ENCODE measurements around the gene GMDS. TPM values are rescaled to one million over a fixed set of nuclear protein-coding genes. Genes with fewer than 3 reads are reported as not detected.

Gene GMDS
- total and polyA plus RNA-seq, 2 donors (not counting 1 experiment from before 2014, with no cell fraction given), result 12.7 to 34.5 TPM

DNA sequence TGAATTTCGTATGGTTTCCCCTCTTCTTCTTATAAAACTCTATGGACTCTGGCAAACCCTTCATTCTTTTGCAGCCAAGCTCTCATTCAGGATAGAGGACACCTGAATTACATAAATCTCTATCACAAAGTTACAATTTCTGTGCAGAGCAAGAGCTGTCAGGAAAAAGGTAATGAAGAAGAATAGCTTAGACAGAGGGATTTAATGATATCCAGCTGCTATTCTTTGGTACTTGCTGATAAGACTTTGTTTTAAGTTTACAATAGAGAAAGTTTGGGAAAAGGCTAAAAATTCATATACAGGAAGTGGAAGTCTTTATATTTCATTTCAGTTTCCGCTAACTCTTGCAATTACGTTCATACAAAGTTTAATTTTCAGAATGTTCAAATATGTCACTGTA is 408.7 kb downstream of the GMDS start:
- no peaks in the 10 kb centered on the region for H3K27me3 ChIP-seq (ENCODE audit: control insufficient read depth, insufficient read depth, low read length)
- no peak for TF ChIP-seq EZH2 (IDR thresholded peaks at IDR 0.05; ENCODE audit: low read length, missing control alignments)
- TF ChIP-seq CTCF (conservative IDR thresholded peaks at IDR 0.05 in 1 of 2, IDR thresholded peaks at IDR 0.05 in 1 of 2; ENCODE audit: low read depth in 1 of 2, low read length in 2 of 2), result no peak
- no peak overlapping the region for H3K9ac ChIP-seq (ENCODE audit: insufficient read depth, low read length)
- no peak overlapping the region for H3K27ac ChIP-seq (ENCODE audit: insufficient read depth, low read length)
- H3K4me2 ChIP-seq (ENCODE audit: extremely low read depth, insufficient read depth, low read length), result no peak overlapping the region
- H3K79me2 ChIP-seq (ENCODE audit: control insufficient read depth, insufficient read depth, low read length), result no peaks in the 10 kb centered on the region
- no peak for DNase-seq (ENCODE audit: low read depth in 2 of 2)
- H3K9me3 ChIP-seq (ENCODE audit: control insufficient read depth, insufficient read depth, low read depth, low read length), result no peaks in the 10 kb centered on the region
- H2AFZ ChIP-seq (ENCODE audit: low read length), result no peak overlapping the region
- H3K36me3 ChIP-seq (ENCODE audit: control insufficient read depth, insufficient read depth, low read length), result no peaks in the 10 kb centered on the region
- H4K20me1 ChIP-seq (ENCODE audit: control insufficient read depth, extremely low read depth, insufficient read depth, low read length), result no peaks in the 10 kb centered on the region
- no peak overlapping the region for H3K4me3 ChIP-seq (replicated peaks in 1 of 4; ENCODE audit: control extremely low read depth in 1 of 4, insufficient read depth in 1 of 4, low read depth in 3 of 4, low read length in 4 of 4)
- no peaks in the 10 kb centered on the region for H3K4me1 ChIP-seq (ENCODE audit: control insufficient read depth, extremely low read depth, insufficient read depth, low read length)

DNA sequence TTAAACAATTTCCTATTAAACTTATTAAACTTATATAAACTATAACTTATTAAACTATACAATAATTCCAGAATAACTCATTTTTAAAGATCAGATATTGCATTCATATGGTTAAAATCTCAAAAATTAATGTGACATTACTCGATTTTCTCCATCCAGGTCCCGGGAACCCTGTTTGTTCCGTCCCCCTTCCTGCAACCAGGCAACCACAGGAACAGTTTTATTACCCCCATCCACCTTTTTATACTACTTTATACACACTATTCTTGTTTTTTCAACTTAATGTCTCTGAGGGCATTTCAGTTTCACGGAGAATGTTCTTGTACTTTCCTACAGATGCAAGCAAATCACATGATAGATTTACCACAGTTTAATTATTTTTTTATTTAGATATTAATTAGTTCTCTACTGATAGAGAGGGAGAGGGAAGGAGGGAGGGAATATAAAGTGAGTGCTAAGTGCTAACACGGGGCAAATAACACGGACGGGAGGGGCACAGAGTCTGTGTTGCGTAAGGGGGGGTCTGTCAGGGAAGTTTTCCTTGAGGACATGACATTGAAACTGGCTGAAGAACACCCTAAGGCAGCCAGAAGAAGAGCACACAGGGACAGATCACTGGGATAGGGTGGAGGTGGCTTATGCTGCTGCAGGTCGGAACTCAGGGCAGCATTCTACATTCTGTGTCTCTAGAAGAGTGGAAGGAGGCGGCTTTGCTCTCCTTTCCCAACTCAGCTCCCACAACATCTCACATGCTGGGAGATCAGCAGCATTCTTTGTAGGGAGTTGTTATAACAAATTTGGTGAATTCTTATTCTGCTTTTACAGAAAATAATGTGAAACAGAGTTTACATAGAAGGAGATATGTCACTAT is 410.5 kb downstream of the GMDS start:
- H3K9ac ChIP-seq (ENCODE audit: insufficient read depth, low read length), result no peak overlapping the region

DNA sequence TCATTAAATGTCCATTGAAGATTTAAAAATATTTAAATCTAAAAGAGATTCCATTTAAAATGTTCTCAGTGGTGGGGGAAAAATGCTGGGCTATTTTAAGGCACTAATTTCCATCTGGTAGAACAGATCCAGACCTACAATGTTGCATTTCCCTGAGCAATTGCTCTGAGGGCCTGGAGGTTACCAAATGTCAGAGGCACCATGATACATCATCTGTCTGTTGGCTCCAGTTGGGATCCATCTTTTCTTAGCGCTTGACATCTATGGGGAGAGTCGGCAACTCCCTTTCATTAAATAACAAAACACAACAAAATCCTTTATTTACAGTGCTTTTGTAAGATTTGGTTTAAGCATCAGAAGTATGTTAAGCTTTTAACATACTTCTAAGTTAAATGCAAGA is 411.2 kb downstream of the GMDS start:
- no peak overlapping the region for H3K9ac ChIP-seq (ENCODE audit: insufficient read depth, low read length)
- no peak overlapping the region for H3K27ac ChIP-seq (ENCODE audit: insufficient read depth, low read length)
- H3K4me2 ChIP-seq (ENCODE audit: extremely low read depth, insufficient read depth, low read length), result no peak overlapping the region
- no peaks in the 10 kb centered on the region for H3K36me3 ChIP-seq (ENCODE audit: control insufficient read depth, insufficient read depth, low read length)
- no peaks in the 10 kb centered on the region for H3K79me2 ChIP-seq (ENCODE audit: control insufficient read depth, insufficient read depth, low read length)
- H2AFZ ChIP-seq (ENCODE audit: low read length), result no peak overlapping the region
- DNase-seq (ENCODE audit: low read depth in 2 of 2), result no peak
- no peak overlapping the region for H3K4me3 ChIP-seq (replicated peaks in 1 of 4; ENCODE audit: control extremely low read depth in 1 of 4, insufficient read depth in 1 of 4, low read depth in 3 of 4, low read length in 4 of 4)
- H4K20me1 ChIP-seq (ENCODE audit: control insufficient read depth, extremely low read depth, insufficient read depth, low read length), result no peaks in the 10 kb centered on the region
- TF ChIP-seq EZH2 (IDR thresholded peaks at IDR 0.05; ENCODE audit: low read length, missing control alignments) (no peak), CTCF (conservative IDR thresholded peaks at IDR 0.05 in 1 of 2, IDR thresholded peaks at IDR 0.05 in 1 of 2; ENCODE audit: low read depth in 1 of 2, low read length in 2 of 2) (no peak)
- H3K9me3 ChIP-seq (ENCODE audit: control insufficient read depth, insufficient read depth, low read depth, low read length), result no peaks in the 10 kb centered on the region
- H3K4me1 ChIP-seq (ENCODE audit: control insufficient read depth, extremely low read depth, insufficient read depth, low read length), result no peaks in the 10 kb centered on the region
- no peaks in the 10 kb centered on the region for H3K27me3 ChIP-seq (ENCODE audit: control insufficient read depth, insufficient read depth, low read length)

More for the DNA sequence above, 410.5 kb downstream of the GMDS start:
- DNase-seq (ENCODE audit: low read depth in 2 of 2), result no peak
- H3K4me2 ChIP-seq (ENCODE audit: extremely low read depth, insufficient read depth, low read length), result no peak overlapping the region
- no peak overlapping the region for H3K4me3 ChIP-seq (replicated peaks in 1 of 4; ENCODE audit: control extremely low read depth in 1 of 4, insufficient read depth in 1 of 4, low read depth in 3 of 4, low read length in 4 of 4)
- no peaks in the 10 kb centered on the region for H3K4me1 ChIP-seq (ENCODE audit: control insufficient read depth, extremely low read depth, insufficient read depth, low read length)
- H3K9me3 ChIP-seq (ENCODE audit: control insufficient read depth, insufficient read depth, low read depth, low read length), result no peaks in the 10 kb centered on the region
- H3K36me3 ChIP-seq (ENCODE audit: control insufficient read depth, insufficient read depth, low read length), result no peaks in the 10 kb centered on the region
- H3K79me2 ChIP-seq (ENCODE audit: control insufficient read depth, insufficient read depth, low read length), result no peaks in the 10 kb centered on the region
- no peak overlapping the region for H3K27ac ChIP-seq (ENCODE audit: insufficient read depth, low read length)
- TF ChIP-seq EZH2 (IDR thresholded peaks at IDR 0.05; ENCODE audit: low read length, missing control alignments) (no peak), CTCF (conservative IDR thresholded peaks at IDR 0.05 in 1 of 2, IDR thresholded peaks at IDR 0.05 in 1 of 2; ENCODE audit: low read depth in 1 of 2, low read length in 2 of 2) (no peak)
- no peak overlapping the region for H2AFZ ChIP-seq (ENCODE audit: low read length)
- H4K20me1 ChIP-seq (ENCODE audit: control insufficient read depth, extremely low read depth, insufficient read depth, low read length), result no peaks in the 10 kb centered on the region
- no peaks in the 10 kb centered on the region for H3K27me3 ChIP-seq (ENCODE audit: control insufficient read depth, insufficient read depth, low read length)

All from fibroblast of lung (primary cell).